ENCODE results near the gene SH3BGRL3.
"Not testable (repeated sequence)": the region's sequence is repeated elsewhere in the genome, so short reads cannot be mapped to it uniquely, and the experiment has no call there.

The SH3BGRL3 gene

GRCh38 chr1:26291939-26292338, 12.1 kb downstream of the SH3BGRL3 start:
- DNase-seq, result no peak

- not testable (repeated sequence) for DNase-seq
Observed at GRCh38 chr1:26292735-26293134, 12.8 kb downstream of the SH3BGRL3 start.

GRCh38 chr1:26293911-26294463, 14.1 kb downstream of the SH3BGRL3 start:
- no peak for DNase-seq

- DNase-seq, result no peak
Observed at GRCh38 chr1:26295194-26296138, 15.6 kb downstream of the SH3BGRL3 start.

- no peak for DNase-seq
Observed at GRCh38 chr1:26296340-26297056, 16.6 kb downstream of the SH3BGRL3 start.

- no peak for DNase-seq
Observed at GRCh38 chr1:26297057-26297790, 17.3 kb downstream of the SH3BGRL3 start.

GRCh38 chr1:26297791-26298124, 17.9 kb downstream of the SH3BGRL3 start:
- no peak for DNase-seq

- DNase-seq, result no peak
Observed at GRCh38 chr1:26300578-26301275, 20.8 kb downstream of the SH3BGRL3 start.

- no peak for DNase-seq
Observed at GRCh38 chr1:26302733-26303405, 23.0 kb downstream of the SH3BGRL3 start.

GRCh38 chr1:26305667-26306289, 25.9 kb downstream of the SH3BGRL3 start:
- no peak for DNase-seq

GRCh38 chr1:26306290-26307229, 26.7 kb downstream of the SH3BGRL3 start, which contains the start of gene UBXN11:
Gene UBXN11 (minus strand): TSS chr1:26306636. CDS start chr1:26302883, 3,753 bp downstream.
- DNase-seq, result peak; percentile 84

GRCh38 chr1:26307363-26307781, 27.5 kb downstream of the SH3BGRL3 start:
- no peak for DNase-seq

- DNase-seq, result not testable (repeated sequence)
Observed at GRCh38 chr1:26307966-26308899, 28.3 kb downstream of the SH3BGRL3 start.

- DNase-seq, result no peak
Observed at GRCh38 chr1:26314501-26314900, 34.6 kb downstream of the SH3BGRL3 start.

- DNase-seq, result no peak
Observed at GRCh38 chr1:26315874-26316850, 36.3 kb downstream of the SH3BGRL3 start.

GRCh38 chr1:26317146-26317545, 37.3 kb downstream of the SH3BGRL3 start:
- DNase-seq, result no peak

GRCh38 chr1:26317612-26318337, 37.9 kb downstream of the SH3BGRL3 start, which contains the start of gene CD52:
Gene CD52 (plus strand): TSS chr1:26317958. CDS start chr1:26318018, 60 bp downstream.
- DNase-seq, result no peak

Data from NCI-H1436 treated with DMSO at 0.1 percent for 48 hours (cell line).